Skin of body (tissue), 3 donors: ENCODE measurements around the gene ZNF678. TPM values are rescaled to one million over a fixed set of nuclear protein-coding genes. Genes with fewer than 3 reads are reported as not detected.
A peak's percentile ranks its signal among the peaks of the same experiment; 100 is the strongest.
"Not testable (repeated sequence)": the region's sequence is repeated elsewhere in the genome, so short reads cannot be mapped to it uniquely, and the experiment has no call there.

Source experiments
- DNase-seq: peaks from one replicate; lab custom pipeline; 2025; lab: John Stamatoyannopoulos, UW
- small RNA-seq: library from RNA; depleted of rRNA; stranded (forward); fragments of <200 nt; gene quantifications from one replicate; pipeline ENCODE3, GENCODE V24; 2014; ENCODE audit warnings: low replicate concordance
- total RNA-seq: library from RNA; depleted of rRNA; stranded (reverse); fragments of >200 nt; gene quantifications from one replicate; pipeline ENCODE4 v1.2.3, GENCODE V29; 2014

The ZNF678 gene
- total RNA-seq, 1 donor from 2014 or later = 27.2 TPM

- DNase-seq = not testable (repeated sequence)
Observed at GRCh38 chr1:227710474-227710873, 147.1 kb downstream of the ZNF678 start.

- DNase-seq = no peak
Observed at GRCh38 chr1:227712648-227713047, 149.3 kb downstream of the ZNF678 start.

GRCh38 chr1:227718932-227719331 lies 155.6 kb downstream of the ZNF678 start:
- DNase-seq = no peak

- no peak for DNase-seq
Observed at GRCh38 chr1:227723474-227723873, 160.1 kb downstream of the ZNF678 start.

- DNase-seq = no peak
Observed at GRCh38 chr1:227725046-227725445, 161.7 kb downstream of the ZNF678 start.

- DNase-seq = no peak
Observed at GRCh38 chr1:227726318-227726717, 163.0 kb downstream of the ZNF678 start.

Small RNA genes lying within 50 kb of the gene (small RNA-seq; reads per million reads assigned to genes)
- 0.24 reads per million, percentile 10 among the genes with 10 or more reads in this experiment for gene RNA5SP77

Other genes with a start within 250 kb of the ZNF678 start
- 55.2 TPM for gene CDC42BPA, start 245.1 kb upstream of the ZNF678 start, total RNA-seq
- gene JMJD4, start 171.7 kb downstream of the ZNF678 start, total RNA-seq = 13.1 TPM
- 29.2 TPM for gene SNAP47, start 171.9 kb downstream of the ZNF678 start, total RNA-seq